Nephron progenitor cell (in vitro differentiated cells): ENCODE measurements around the gene ICA1.
A peak's percentile ranks its signal among the peaks of the same experiment; 100 is the strongest.
"Not testable (repeated sequence)": the region's sequence is repeated elsewhere in the genome, so short reads cannot be mapped to it uniquely, and the experiment has no call there.

Experiments
- DNase-seq: peaks from one replicate; pipeline ENCODE4 v3.0.0; 2021
- H3K27ac Mint-ChIP-seq: 2 replicates; pipeline ENCODE4 v1.8.0; 2021; ENCODE audit warnings: mild to moderate bottlenecking, moderate library complexity, mixed read lengths
- H3K27me3 Mint-ChIP-seq: 2 replicates; pipeline ENCODE4 v1.8.0; 2021; ENCODE audit warnings: mild to moderate bottlenecking, low read depth, mixed read lengths; ENCODE audit not compliant: poor library complexity
- H3K36me3 Mint-ChIP-seq: 2 replicates; pipeline ENCODE4 v1.8.0; 2021; ENCODE audit warnings: low read depth, mixed read lengths
- H3K4me1 Mint-ChIP-seq: 2 replicates; pipeline ENCODE4 v1.8.0; 2021; ENCODE audit warnings: mixed read lengths
- H3K4me3 Mint-ChIP-seq: 2 replicates; pipeline ENCODE4 v1.8.0; 2021; ENCODE audit warnings: mild to moderate bottlenecking, moderate library complexity, mixed read lengths
- H3K9me3 Mint-ChIP-seq: 2 replicates; pipeline ENCODE4 v1.8.0; 2021; ENCODE audit warnings: mild to moderate bottlenecking, moderate library complexity, mixed read lengths
- TF ChIP-seq, protein P1 (sequence below): fragments of 200-600 bp; sonication (generic); IDR thresholded peaks from 2 replicates; pipeline ENCODE4 v1.5.0; 2021; ENCODE audit warnings: antibody characterized with exemption

ICA1 gene

DNA sequence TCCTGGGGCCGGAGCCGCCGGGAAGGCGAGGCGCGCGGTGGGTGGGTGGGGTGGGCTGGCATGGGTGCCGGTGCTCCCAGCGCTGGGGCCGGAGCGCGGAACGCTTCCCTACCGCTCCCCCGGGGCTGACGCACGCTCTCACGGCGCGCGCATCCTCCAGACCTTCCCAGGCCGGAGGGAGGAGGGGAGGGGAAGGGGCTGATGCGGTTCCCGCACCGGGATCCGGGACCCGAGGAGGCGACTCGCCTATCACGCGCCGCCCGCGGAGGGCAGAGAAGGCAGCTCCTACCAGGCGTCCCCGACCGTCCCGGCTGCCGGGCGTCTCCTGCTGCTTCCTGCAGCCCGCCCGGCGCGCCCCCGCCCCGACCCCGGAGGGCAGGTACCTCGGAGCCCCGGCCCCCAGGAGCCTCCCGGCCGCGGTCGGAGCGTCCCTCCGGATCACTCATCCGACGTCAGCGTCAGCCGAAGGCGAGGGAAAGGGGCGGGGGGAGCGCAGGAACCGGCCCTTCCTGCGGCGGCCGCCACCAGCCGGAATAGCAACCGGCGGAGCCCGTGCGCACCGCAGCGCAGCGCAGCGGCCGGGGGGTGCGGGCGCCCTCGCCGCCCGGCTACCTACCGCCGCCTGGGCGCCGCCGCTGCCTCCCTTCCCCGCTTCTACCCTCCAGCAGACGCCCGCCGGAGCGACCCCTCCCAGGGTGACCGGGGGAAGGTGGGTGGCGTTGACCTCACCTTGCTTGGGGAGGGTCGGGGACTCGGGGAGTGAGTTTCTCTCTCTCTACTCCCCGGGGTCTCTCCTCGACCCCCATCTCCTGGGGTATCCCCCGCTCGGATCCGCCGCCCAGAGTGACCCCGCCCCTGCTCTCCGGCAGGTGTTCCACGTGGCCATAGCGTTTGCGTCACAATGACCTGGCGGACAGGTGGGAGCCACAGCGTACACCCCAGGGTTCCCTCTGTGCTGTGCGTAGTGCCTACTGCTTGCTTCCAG, at the start of gene ICA1:
ICA1 (minus strand) TSS at position 457 of the 985 bp plus-strand sequence. CDS start 26,241 bp downstream, outside the sequence.
- TF ChIP-seq, protein P1, sequence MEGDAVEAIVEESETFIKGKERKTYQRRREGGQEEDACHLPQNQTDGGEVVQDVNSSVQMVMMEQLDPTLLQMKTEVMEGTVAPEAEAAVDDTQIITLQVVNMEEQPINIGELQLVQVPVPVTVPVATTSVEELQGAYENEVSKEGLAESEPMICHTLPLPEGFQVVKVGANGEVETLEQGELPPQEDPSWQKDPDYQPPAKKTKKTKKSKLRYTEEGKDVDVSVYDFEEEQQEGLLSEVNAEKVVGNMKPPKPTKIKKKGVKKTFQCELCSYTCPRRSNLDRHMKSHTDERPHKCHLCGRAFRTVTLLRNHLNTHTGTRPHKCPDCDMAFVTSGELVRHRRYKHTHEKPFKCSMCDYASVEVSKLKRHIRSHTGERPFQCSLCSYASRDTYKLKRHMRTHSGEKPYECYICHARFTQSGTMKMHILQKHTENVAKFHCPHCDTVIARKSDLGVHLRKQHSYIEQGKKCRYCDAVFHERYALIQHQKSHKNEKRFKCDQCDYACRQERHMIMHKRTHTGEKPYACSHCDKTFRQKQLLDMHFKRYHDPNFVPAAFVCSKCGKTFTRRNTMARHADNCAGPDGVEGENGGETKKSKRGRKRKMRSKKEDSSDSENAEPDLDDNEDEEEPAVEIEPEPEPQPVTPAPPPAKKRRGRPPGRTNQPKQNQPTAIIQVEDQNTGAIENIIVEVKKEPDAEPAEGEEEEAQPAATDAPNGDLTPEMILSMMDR, result no peak
- peak within 1 kb of the TSS; percentile 86 for H3K4me3 Mint-ChIP-seq
- H3K9me3 Mint-ChIP-seq, result no peaks in the 10 kb centered on the region
- H3K27me3 Mint-ChIP-seq, result peaks cover 68% of the 10 kb centered on the region
- peak; percentile 81 for DNase-seq
- H3K27ac Mint-ChIP-seq, result no peak within 1 kb of the TSS
- no peaks in the 10 kb centered on the region for H3K36me3 Mint-ChIP-seq
- peaks cover 4% of the 10 kb centered on the region for H3K4me1 Mint-ChIP-seq

DNA sequence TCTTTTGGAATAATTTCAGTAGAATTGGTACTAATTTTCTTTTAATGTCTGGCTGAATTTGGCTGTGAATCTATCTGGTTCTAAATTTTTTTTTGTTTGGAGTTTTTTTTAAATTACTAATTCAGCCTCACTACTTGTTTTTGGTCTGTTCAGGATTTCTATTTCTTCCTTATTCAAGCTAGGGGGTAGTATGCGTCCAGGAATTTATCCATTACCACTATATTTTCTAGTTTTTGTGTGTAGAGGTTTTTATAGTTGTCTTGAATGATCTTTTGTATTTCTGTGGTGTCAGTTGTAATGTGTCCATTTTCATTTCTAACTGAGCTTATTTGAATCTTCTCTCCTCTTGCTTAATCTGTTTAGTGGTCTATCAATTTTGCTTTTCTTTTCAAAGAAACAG, 48.9 kb upstream of the ICA1 start:
- H3K9me3 Mint-ChIP-seq, result peaks cover 44% of the 10 kb centered on the region
- no peaks in the 10 kb centered on the region for H3K4me1 Mint-ChIP-seq
- TF ChIP-seq, protein P1, result no peak
- DNase-seq, result no peak
- no peak overlapping the region for H3K4me3 Mint-ChIP-seq
- no peaks in the 10 kb centered on the region for H3K36me3 Mint-ChIP-seq
- no peak overlapping the region for H3K27ac Mint-ChIP-seq
- H3K27me3 Mint-ChIP-seq, result no peaks in the 10 kb centered on the region

DNA sequence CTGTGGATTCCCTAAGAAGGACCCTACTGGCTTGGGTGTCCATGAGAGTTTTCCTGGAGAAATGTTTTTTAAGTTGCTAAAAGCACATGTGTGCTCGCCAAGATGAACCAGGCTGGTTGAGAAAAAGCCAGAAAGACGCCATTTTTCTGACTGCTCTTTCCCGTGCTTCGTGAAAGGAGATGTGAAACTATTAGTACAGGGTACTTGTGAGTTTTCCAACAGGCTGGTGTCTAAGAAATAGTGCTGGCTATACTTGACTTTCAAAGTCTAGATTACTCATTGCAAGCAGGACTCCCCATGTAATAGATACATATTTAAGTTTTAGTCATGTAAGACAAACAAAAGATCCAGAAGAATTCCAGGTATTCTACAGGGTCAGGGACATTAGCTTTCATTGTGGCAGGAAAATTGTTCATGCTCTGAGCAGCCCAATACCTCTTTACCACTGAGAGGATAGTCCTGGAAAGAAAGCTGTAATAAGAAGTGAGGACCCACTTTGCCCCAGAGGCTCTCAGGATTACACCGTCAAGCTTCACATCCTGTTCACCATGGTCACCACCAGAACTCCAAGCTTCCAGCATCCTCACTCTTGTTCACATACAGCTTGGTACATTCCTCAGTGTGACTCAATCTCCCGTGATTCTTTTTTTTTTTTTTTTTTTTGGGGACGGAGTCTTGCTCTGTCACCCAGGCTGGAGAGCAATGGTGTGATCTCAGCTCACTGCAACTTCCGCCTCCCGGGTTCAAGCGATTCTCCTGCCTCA, 43.8 kb upstream of the ICA1 start:
- Mint-ChIP-seq H3K27ac (no peak overlapping the region), H3K36me3 (peaks cover 15% of the 10 kb centered on the region), H3K4me3 (no peak overlapping the region), H3K9me3 (peaks cover 45% of the 10 kb centered on the region), H3K27me3 (no peaks in the 10 kb centered on the region), H3K4me1 (peaks cover 5% of the 10 kb centered on the region)
- TF ChIP-seq, protein P1, result no peak
- DNase-seq, result no peak

DNA sequence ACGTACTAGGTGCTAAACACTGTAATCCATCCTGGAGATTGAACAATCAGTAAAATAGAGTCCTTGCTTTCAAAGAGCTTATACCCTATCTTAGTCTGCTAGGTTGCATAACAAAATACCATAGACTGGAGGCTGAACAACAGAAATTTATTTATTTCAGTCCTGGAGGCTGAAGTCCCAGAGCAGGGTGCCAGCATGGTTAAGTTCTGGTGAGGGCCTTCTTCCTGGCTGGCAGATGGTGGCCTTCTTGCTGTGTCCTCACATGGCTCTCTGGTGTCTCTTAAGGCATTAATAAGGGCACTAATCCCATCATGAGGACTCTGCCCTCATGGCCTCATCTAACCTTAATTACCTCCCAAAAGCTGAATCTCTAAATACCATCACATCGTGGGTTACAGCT, 43.1 kb upstream of the ICA1 start:
- no peak for DNase-seq
- Mint-ChIP-seq H3K27ac (no peak overlapping the region), H3K4me3 (no peak overlapping the region), H3K36me3 (peaks cover 15% of the 10 kb centered on the region), H3K9me3 (peaks cover 45% of the 10 kb centered on the region), H3K27me3 (no peaks in the 10 kb centered on the region), H3K4me1 (peaks cover 5% of the 10 kb centered on the region)
- TF ChIP-seq, protein P1, result no peak

DNA sequence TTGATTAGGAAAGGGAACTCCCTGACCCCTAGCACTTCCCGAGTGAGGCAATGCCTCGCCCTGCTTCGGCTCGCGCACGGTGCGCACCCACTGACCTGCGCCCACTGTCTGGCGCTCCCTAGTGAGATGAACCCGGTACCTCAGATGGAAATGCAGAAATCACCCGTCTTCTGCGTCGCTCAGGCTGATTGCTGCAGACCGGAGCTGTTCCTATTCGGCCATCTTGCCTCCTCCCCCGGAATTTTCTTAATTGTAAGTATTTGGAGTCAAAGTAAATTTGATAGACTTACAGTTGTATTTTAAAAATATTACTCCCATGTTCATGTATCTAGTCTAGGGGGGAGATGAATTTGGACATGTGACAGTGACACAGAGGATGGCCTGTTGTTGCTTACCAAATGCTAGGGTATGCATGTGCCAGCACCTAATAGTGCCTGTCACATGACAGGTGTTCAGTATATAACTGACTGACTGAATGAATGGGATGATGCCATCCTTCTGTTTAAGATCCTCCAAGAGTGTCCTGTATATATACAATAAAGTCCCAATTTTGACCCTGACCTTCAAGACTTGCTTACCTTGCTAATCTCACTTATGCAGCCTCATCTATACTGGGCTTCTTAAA, 42.0 kb upstream of the ICA1 start:
- Mint-ChIP-seq H3K9me3 (peaks cover 40% of the 10 kb centered on the region), H3K27ac (no peak overlapping the region), H3K4me3 (no peak overlapping the region), H3K27me3 (no peaks in the 10 kb centered on the region), H3K36me3 (peaks cover 15% of the 10 kb centered on the region), H3K4me1 (peaks cover 5% of the 10 kb centered on the region)
- no peak for DNase-seq
- TF ChIP-seq, protein P1, result no peak

DNA sequence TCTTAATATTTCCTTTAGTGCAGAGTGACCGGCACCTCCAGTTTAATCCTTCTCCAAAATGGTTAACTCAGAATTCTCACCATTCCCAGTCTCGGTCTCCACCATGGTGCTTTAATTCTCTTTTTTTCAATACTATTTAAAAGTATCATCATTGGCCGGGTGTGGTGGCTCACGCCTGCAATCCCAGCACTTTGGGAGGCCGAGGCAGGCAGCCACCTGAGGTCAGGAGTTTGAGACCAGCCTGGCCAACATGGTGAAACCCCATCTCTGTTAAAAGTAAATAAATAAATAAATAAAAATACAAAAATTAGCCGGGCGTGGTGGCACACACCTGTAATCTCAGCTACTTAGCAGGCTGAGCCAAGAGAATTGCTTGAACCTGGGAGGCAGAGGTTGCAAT, 35.1 kb upstream of the ICA1 start:
- not testable (repeated sequence) for H3K9me3 Mint-ChIP-seq, H3K4me1 Mint-ChIP-seq, H3K27me3 Mint-ChIP-seq, DNase-seq, H3K4me3 Mint-ChIP-seq, H3K36me3 Mint-ChIP-seq, H3K27ac Mint-ChIP-seq
